ENCODE results near the gene ZNF205. TPM values are rescaled to one million over a fixed set of nuclear protein-coding genes. Genes with fewer than 3 reads are reported as not detected.
"Not testable (repeated sequence)": the region's sequence is repeated elsewhere in the genome, so short reads cannot be mapped to it uniquely, and the experiment has no call there.

The ZNF205 gene
- total RNA-seq, 1 experiment from 2014 or later: 21.3 TPM

DNA sequence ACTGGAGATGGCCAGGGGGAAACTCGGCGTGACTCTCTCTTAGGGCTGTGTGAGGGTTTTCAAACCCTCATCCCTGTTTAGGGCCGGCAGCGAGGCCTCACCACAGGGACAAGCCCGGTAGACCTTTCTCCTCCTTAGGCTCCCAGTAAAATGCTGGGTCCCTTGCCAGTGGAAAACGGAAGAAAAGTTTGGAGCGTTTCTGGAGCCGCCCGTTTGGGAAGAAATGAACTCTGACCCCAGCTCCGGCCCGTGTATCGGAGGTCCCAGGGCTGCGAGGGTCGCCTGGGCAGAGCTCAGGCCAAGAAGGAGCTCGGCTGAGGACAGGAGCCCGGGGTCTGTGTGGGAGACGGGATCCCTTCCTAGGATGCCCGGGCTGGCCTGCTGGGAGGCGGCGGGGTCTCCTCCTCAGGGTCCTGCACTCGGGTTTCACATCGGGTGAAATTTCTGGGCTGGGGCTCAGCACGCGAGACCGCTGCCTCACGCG, 45.7 kb downstream of the ZNF205 start:
- in situ Hi-C loops (cut with HindIII; ENCODE audit: low sequenced_read_pairs): no loop called here

DNA sequence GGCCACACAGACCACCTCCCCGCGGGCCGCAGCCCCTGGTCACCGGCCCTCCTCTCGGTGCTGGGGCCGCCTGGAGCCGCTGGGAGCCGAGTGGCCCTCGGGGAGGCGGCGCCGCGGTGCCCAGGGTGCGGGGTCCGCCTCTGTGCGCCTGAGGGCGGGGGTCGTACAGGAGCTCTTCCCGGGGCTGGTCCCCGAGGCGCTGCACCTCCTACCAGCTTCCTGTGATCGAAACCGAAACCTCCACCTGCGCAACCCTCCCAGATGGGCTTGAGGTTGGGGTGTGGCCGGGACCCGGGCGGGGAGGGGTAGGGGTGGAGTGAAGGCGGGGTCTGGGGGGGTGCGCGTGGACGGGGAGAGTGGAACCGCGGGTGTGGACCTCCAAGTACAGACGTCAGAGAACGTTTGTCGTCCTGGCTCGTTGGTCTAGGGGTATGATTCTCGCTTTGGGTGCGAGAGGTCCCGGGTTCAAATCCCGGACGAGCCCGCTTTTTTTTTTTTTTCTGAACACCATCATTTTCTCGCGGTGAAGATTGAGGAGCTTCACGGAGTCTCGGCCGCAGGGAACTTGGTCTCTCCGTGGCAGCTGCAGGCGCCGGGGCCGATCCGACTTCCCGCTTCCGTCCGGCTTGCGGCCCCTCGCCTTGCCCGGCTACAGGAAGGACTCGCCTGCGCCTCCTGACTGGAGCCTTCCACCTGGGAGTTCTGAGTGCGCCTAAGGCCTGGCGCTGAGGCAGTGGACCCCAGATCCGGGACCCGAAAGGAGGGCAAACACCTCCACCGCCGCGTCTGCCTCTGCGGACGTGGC, 46.3 kb downstream of the ZNF205 start:
- in situ Hi-C loops (cut with HindIII; ENCODE audit: low sequenced_read_pairs): no loop called here
- peak; percentile 59 for DNase-seq (ENCODE audit: low spot score)

More for the DNA sequence above, 45.7 kb downstream of the ZNF205 start:
- DNase-seq (ENCODE audit: low spot score): no peak

DNA sequence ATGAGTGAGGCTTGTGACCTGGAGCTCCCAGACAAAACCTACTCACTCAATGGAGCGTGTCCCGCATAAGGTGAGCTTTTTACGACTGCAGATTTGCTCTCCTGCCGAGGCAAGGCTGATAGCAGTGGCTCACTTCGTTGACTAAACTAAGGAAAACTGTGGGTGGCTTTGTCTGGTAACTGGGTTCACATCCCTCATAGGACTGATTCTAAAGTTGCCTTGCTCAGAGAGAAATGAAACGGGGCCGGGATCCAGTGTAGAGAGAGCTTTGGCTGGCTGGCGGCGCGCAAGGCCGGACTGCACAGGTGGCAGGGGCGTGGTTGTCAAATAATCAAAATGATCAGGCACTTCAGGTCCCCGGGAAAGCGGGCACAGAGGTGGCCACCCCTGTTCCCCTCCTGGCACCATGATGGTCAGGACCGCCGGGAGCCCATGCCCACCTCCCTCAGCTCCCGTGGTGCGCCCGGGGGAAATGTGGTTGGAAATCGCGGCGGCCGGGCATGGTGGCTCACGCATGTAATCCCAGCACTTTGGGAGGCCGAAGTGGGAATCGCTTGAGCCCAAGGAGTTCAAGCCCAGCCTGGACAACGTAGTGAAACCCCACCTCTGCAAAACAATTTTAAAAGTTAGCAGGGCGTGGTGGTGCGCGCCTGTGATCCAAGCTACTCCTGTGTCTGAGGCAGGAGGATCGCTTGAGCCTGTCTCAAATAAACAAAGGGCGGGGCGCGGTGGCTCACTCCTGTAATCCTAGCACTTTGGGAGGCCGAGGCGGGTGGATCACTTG, 49.0 kb downstream of the ZNF205 start:
- in situ Hi-C loops (cut with HindIII; ENCODE audit: low sequenced_read_pairs): no loop called here
- no peak for DNase-seq (ENCODE audit: low spot score)

DNA sequence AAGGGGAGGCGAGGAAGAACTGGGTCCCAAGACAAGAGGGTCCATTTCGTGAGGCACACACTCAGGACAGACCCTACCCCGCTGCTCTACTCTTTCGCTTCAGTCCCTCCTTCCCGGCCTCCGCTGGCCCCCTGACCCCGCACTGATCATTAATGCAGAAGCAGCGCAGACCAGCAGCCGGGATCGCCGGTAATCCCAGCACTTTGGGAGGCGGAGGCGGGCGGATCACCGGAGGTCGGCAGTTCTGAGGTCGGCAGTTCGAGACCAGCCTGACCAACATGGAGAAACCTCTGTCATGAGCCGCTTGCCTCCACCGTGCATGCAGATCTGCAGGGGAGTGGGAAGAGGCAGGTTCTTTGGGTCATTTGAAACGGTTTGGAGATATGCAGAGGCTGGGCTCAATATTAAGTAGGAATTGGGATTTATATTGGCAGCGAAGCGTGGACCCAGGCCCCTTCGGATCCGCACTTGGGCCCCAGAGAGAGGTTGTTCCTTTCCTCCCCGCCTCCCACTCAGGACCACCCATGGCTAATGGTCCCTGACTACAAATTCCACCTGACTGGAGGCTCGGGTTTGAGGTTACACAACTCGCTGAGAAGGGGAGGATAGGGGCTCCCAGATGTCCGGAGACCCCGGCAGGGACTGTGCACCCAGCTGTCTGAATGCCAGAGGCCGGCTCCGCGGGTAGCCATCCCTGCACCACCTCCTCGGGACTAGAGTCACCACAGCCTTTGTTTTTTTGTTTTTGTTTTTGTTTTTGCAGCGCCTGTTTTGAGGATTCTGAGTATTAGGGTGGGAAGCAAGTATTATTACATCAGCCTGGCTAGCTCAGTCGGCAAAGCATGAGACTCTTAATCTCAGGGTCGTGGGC, 52.0 kb downstream of the ZNF205 start:
- no peak for DNase-seq (ENCODE audit: low spot score)
- in situ Hi-C loops (cut with HindIII; ENCODE audit: low sequenced_read_pairs): no loop called here

DNA sequence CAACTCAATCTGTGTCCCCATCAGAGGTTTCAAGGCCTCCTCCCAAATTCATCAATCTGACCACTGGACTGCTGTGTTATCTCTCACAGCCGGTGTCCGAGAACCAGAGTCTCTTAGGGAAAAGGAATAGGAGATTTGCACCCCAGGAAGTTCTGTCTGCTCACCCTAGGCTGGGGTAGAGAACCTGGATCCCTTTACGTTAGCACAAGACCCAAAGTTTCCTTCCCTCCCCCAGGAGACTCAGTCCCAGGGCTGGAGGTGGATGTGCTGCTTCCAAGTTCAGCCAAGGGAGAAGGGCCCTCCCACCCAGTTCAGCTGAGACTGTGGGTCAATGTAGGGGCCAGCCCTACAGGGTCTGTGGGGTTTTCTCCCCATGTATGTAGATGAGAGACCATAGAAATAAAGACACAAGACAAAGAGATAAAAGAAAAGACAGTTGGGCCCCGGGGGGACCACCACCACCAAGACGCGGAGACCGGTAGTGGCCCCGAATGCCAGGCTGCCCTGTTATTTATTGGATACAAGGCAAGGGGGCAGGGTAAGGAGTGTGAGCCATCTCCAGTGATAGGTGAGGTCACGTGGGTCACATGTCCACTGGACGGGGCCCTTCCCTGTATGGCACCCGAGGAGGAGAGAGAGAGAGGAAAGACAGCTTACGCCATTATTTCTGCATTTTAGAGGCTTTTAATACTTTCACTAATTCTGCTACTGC, 52.9 kb downstream of the ZNF205 start:
- DNase-seq (ENCODE audit: low spot score): no peak
- in situ Hi-C loops (cut with HindIII; ENCODE audit: low sequenced_read_pairs): no loop called here

DNA sequence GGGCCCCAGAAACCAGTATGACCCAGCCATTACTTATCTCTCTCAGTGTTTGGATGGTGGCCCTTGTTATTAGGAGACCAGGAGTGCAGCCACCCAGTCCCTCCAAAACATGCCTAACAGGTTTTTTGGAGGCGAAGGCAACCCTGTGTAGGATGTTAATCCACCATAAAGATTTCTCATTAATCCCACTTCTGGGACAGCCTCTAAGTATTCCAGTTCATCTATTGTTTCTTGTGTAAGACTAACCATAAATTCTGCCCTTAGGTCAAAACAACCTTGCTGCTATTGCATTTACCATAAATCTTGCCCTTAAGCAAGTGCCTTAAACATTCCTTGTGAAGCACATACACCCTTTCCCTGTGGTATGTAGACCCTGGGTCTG, 54.1 kb downstream of the ZNF205 start:
- in situ Hi-C loops (cut with HindIII; ENCODE audit: low sequenced_read_pairs): no loop called here
- no peak for DNase-seq (ENCODE audit: low spot score)

DNA sequence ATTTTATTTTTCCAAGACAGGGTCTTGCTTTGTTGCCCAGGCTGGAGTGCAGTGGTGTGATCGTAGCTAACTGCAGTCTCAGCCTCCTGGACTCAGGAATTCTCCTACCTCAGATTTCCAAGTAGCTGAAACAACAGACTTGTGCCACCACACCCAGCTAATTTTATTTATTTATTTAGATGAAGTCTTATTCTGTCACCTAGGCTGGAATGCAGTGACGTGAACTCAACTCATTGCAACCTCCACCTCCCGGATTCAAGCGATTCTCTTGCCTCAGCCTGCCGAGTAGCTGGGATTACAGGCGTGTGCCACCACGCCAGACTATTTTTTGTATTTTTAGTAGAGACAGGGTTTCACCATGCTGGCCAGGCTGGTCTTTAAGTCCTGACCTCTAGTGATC, 56.3 kb downstream of the ZNF205 start:
- in situ Hi-C loops (cut with HindIII; ENCODE audit: low sequenced_read_pairs): not testable (repeated sequence)

More for the DNA sequence above, 56.3 kb downstream of the ZNF205 start:
- not testable (repeated sequence) for DNase-seq (ENCODE audit: low spot score)

Other genes with a start within 250 kb of the ZNF205 start
- gene FLYWCH2, start 229.4 kb upstream of the ZNF205 start, total RNA-seq (2014; rRNA removed; shearing (Covaris generic)): 91.6 and 137 TPM in 2 replicates
- 51.8 and 52.7 TPM in 2 replicates for gene FLYWCH1, start 200.7 kb upstream of the ZNF205 start, total RNA-seq (2014; rRNA removed; shearing (Covaris generic))
- gene KREMEN2, start 148.3 kb upstream of the ZNF205 start, total RNA-seq (2014; rRNA removed; shearing (Covaris generic)): 64.8 and 80.7 TPM in 2 replicates
- 29.0 and 43.4 TPM in 2 replicates for gene PAQR4, start 143.2 kb upstream of the ZNF205 start, total RNA-seq (2014; rRNA removed; shearing (Covaris generic))
- 9.3 and 19.0 TPM in 2 replicates for gene PKMYT1, start 132.1 kb upstream of the ZNF205 start, total RNA-seq (2014; rRNA removed; shearing (Covaris generic))
- gene CLDN9, start 99.7 kb upstream of the ZNF205 start, total RNA-seq (2014; rRNA removed; shearing (Covaris generic)): not detected in 2 replicates
- 1.7 and 2.7 TPM in 2 replicates for gene CLDN6, start 94.4 kb upstream of the ZNF205 start, total RNA-seq (2014; rRNA removed; shearing (Covaris generic))
- gene TNFRSF12A, start 92.2 kb upstream of the ZNF205 start, total RNA-seq (2014; rRNA removed; shearing (Covaris generic)): 128 and 129 TPM in 2 replicates
- 55.9 and 59.3 TPM in 2 replicates for gene HCFC1R1, start 88.6 kb upstream of the ZNF205 start, total RNA-seq (2014; rRNA removed; shearing (Covaris generic))
- 106 and 120 TPM in 2 replicates for gene THOC6, start 88.6 kb upstream of the ZNF205 start, total RNA-seq (2014; rRNA removed; shearing (Covaris generic))
- gene BICDL2, start 75.6 kb upstream of the ZNF205 start, total RNA-seq (2014; rRNA removed; shearing (Covaris generic)): 1.1 and 1.2 TPM in 2 replicates
- gene MMP25, start 66.0 kb upstream of the ZNF205 start, total RNA-seq (2014; rRNA removed; shearing (Covaris generic)): 0.95 and 2.9 TPM in 2 replicates
- 17.4 and 22.8 TPM in 2 replicates for gene IL32, start 46.9 kb upstream of the ZNF205 start, total RNA-seq (2014; rRNA removed; shearing (Covaris generic))
- 11.2 and 17.3 TPM in 2 replicates for gene ZSCAN10, start 13.3 kb upstream of the ZNF205 start, total RNA-seq (2014; rRNA removed; shearing (Covaris generic))
- 0.31 and 0.61 TPM in 2 replicates for gene ZNF213, start 22.4 kb downstream of the ZNF205 start, total RNA-seq (2014; rRNA removed; shearing (Covaris generic))
- gene OR1F1, start 75.6 kb downstream of the ZNF205 start, total RNA-seq (2014; rRNA removed; shearing (Covaris generic)): not detected in 2 replicates
- gene ZNF200, start 122.6 kb downstream of the ZNF205 start, total RNA-seq (2014; rRNA removed; shearing (Covaris generic)): 9.8 and 10.1 TPM in 2 replicates
- gene MEFV, start 144.0 kb downstream of the ZNF205 start, total RNA-seq (2014; rRNA removed; shearing (Covaris generic)): not detected in 2 replicates
- 87.5 and 117 TPM in 2 replicates for gene ZNF263, start 170.9 kb downstream of the ZNF205 start, total RNA-seq (2014; rRNA removed; shearing (Covaris generic))
- 6.5 and 11.8 TPM in 2 replicates for gene TIGD7, start 192.8 kb downstream of the ZNF205 start, total RNA-seq (2014; rRNA removed; shearing (Covaris generic))
- gene ZNF75A, start 192.9 kb downstream of the ZNF205 start, total RNA-seq (2014; rRNA removed; shearing (Covaris generic)): 23.0 and 25.4 TPM in 2 replicates
- not detected in 2 replicates for gene OR2C1, start 243.3 kb downstream of the ZNF205 start, total RNA-seq (2014; rRNA removed; shearing (Covaris generic))

All from G401 (cell line).